Measurements from ENCODE around the gene CNTNAP1.

CNTNAP1 gene

DNA sequence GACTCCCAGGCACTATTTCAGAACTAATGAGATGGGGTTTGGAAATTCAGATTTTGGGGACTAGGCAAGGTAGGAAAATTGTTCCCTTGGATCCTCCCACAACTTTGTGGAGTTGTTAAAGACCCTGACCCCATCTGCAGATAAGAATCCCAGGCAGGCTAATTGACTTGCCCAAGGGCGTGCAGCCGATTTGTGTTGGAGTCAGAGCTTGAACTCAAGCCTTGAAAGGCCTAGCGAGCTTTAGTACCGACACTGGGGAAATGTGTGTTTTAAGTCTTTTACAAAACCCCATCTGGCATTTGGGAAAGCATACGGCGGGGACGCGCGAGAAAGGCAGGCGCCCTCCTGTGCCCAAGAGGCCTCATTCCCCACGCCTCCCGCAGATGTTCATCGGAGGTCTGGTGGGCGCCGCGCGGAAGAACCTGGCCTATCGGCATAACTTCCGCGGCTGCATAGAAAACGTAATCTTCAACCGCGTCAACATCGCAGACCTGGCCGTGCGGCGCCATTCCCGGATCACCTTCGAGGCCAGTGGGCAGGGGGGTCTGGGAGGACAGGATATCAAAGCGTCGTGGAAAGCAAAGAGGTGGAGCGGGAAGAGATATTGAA, 4.3 kb downstream of the CNTNAP1 start:
- Histone ChIP-seq H3K27me3 (peaks cover 45% of the 10 kb centered on the region), H3K27ac (no peak overlapping the region), H3K4me3 (ENCODE audit: low read depth in 1 of 2, low read length in 1 of 2) (no peak overlapping the region), H3K36me3 (no peaks in the 10 kb centered on the region), H3K9me3 (no peaks in the 10 kb centered on the region), H3K4me1 (ENCODE audit: control insufficient read depth in 1 of 2, insufficient read depth in 1 of 2, low read depth in 1 of 2, low read length in 1 of 2) (peaks cover 11% of the 10 kb centered on the region in 2 experiments)
- TF ChIP-seq, protein P1, sequence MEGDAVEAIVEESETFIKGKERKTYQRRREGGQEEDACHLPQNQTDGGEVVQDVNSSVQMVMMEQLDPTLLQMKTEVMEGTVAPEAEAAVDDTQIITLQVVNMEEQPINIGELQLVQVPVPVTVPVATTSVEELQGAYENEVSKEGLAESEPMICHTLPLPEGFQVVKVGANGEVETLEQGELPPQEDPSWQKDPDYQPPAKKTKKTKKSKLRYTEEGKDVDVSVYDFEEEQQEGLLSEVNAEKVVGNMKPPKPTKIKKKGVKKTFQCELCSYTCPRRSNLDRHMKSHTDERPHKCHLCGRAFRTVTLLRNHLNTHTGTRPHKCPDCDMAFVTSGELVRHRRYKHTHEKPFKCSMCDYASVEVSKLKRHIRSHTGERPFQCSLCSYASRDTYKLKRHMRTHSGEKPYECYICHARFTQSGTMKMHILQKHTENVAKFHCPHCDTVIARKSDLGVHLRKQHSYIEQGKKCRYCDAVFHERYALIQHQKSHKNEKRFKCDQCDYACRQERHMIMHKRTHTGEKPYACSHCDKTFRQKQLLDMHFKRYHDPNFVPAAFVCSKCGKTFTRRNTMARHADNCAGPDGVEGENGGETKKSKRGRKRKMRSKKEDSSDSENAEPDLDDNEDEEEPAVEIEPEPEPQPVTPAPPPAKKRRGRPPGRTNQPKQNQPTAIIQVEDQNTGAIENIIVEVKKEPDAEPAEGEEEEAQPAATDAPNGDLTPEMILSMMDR (IDR thresholded peaks at IDR 0.05) = no peak

DNA sequence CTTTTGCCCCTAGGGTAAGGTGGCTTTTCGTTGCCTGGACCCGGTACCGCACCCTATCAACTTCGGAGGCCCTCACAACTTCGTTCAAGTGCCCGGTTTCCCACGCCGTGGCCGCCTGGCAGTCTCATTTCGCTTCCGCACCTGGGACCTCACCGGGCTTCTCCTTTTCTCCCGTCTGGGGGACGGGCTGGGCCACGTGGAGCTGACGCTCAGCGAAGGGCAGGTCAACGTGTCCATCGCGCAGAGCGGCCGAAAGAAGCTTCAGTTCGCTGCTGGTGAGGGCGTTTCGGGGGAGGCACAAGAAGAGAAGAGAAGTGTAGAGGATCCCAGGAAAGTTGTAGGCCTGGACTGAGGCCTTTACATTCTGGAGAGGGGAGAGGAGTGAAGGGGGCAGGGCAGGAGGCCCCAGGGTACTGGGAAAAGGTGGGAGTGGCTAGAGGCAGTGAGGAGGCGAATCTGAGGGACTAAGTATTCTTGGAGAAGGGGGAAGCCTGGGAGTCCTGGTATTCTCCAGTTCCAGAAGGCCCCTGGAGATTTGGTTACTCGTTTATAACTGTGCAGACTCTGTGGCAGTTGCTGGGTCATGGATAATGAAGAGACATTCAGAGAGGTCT, 5.5 kb downstream of the CNTNAP1 start:
- no peaks in the 10 kb centered on the region for H3K36me3 ChIP-seq
- H3K27me3 ChIP-seq = peaks cover 34% of the 10 kb centered on the region
- TF ChIP-seq, protein P1 (IDR thresholded peaks at IDR 0.05) = no peak
- no peak overlapping the region for H3K4me3 ChIP-seq (ENCODE audit: low read depth in 1 of 2, low read length in 1 of 2)
- peaks cover under 1 to 4% of the 10 kb centered on the region in 2 experiments for H3K4me1 ChIP-seq (ENCODE audit: control insufficient read depth in 1 of 2, insufficient read depth in 1 of 2, low read depth in 1 of 2, low read length in 1 of 2)
- H3K27ac ChIP-seq = no peak overlapping the region
- no peaks in the 10 kb centered on the region for H3K9me3 ChIP-seq

DNA sequence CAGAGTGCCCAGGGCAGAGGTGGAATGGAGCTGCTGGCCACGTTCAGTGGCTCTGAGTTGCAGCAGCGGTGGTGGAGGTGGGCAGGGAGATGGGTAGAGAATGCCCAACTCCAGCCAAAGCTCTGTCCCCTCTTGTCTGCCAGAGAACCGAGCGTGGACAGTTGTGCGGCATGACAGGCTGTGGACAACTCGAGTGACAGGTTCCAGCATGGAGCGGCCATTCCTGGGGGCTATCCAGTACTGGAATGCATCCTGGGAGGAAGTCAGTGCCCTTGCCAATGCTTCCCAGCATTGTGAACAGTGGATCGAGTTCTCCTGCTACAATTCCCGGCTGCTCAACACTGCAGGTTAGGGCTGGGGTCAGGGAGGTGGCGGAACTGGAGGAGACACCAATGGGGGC, 8.3 kb downstream of the CNTNAP1 start:
- TF ChIP-seq, protein P1 (IDR thresholded peaks at IDR 0.05) = no peak
- H3K36me3 ChIP-seq = peaks cover 3% of the 10 kb centered on the region
- no peak overlapping the region for H3K4me3 ChIP-seq (ENCODE audit: low read depth in 1 of 2, low read length in 1 of 2)

DNA sequence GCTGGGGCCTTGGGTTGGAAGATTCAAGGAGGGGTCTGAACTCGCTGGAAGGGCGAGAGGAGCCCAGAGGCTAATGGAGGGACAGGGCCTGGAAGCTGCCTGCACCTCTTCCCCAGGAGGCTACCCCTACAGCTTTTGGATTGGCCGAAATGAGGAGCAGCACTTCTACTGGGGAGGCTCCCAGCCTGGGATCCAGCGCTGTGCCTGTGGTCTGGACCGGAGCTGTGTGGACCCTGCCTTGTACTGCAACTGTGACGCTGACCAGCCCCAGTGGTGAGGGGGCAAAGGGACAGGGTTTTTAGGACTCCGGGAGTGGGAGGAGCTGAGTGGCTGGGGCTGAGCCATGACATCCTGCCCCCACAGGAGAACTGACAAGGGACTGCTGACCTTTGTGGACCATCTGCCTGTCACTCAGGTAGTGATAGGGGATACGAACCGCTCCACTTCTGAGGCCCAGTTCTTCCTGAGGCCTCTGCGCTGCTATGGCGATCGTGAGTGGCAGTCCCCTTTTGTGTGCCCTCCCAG, 8.8 kb downstream of the CNTNAP1 start:
- peaks cover 8% of the 10 kb centered on the region for H3K36me3 ChIP-seq
- H3K9me3 ChIP-seq = no peaks in the 10 kb centered on the region
- H3K4me3 ChIP-seq (ENCODE audit: low read depth in 1 of 2, low read length in 1 of 2) = no peak overlapping the region
- no peak overlapping the region for H3K27ac ChIP-seq
- H3K27me3 ChIP-seq = peaks cover under 1% of the 10 kb centered on the region
- H3K4me1 ChIP-seq (ENCODE audit: control insufficient read depth in 1 of 2, insufficient read depth in 1 of 2, low read depth in 1 of 2, low read length in 1 of 2) = no peaks in the 10 kb centered on the region
- TF ChIP-seq, protein P1 (IDR thresholded peaks at IDR 0.05) = no peak

More for the DNA sequence above, 8.3 kb downstream of the CNTNAP1 start:
- no peak overlapping the region for H3K27ac ChIP-seq
- H3K4me1 ChIP-seq (ENCODE audit: control insufficient read depth in 1 of 2, insufficient read depth in 1 of 2, low read depth in 1 of 2, low read length in 1 of 2) = no peaks in the 10 kb centered on the region
- peaks cover 6% of the 10 kb centered on the region for H3K27me3 ChIP-seq
- H3K9me3 ChIP-seq = no peaks in the 10 kb centered on the region

DNA sequence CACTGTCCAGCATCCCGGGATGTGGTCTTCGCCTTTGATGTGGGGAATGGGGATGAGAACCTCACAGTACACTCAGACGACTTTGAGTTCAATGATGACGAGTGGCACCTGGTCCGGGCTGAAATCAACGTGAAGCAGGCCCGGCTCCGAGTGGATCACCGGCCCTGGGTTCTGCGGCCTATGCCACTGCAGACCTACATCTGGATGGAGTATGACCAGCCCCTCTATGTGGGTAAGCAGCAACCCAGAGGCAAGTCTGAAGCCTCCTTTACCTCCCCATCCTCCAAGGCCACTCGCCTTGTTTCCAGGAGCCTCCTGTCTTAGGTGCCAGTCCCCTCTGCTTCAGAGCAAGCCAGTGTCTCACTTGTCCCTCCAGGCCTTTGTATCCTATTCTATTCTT, 10.2 kb downstream of the CNTNAP1 start:
- TF ChIP-seq, protein P1 (IDR thresholded peaks at IDR 0.05) = no peak
- H3K9me3 ChIP-seq = no peaks in the 10 kb centered on the region
- H3K27ac ChIP-seq = no peak overlapping the region
- no peaks in the 10 kb centered on the region for H3K4me1 ChIP-seq (ENCODE audit: control insufficient read depth in 1 of 2, insufficient read depth in 1 of 2, low read depth in 1 of 2, low read length in 1 of 2)
- H3K36me3 ChIP-seq = peaks cover 19% of the 10 kb centered on the region
- H3K27me3 ChIP-seq = no peaks in the 10 kb centered on the region
- H3K4me3 ChIP-seq (ENCODE audit: low read depth in 1 of 2, low read length in 1 of 2) = no peak overlapping the region
